ENCODE results near the gene PRMT9. TPM values are rescaled to one million over a fixed set of nuclear protein-coding genes. Genes with fewer than 3 reads are reported as not detected.

PRMT9 gene
- total RNA-seq, 1 experiment from 2014 or later, result 3.9 TPM

- DNase-seq, result no peak
- Histone ChIP-seq H3K27me3 (no peaks in the 10 kb centered on the region), H3K4me3 (no peak overlapping the region), H3K9me3 (no peaks in the 10 kb centered on the region), H3K36me3 (no peaks in the 10 kb centered on the region)
Measured at GRCh38 chr4:147693218-147693617, 9.3 kb upstream of the PRMT9 start.

GRCh38 chr4:147691820-147692219, 7.9 kb upstream of the PRMT9 start:
- no peaks in the 10 kb centered on the region for H3K27me3 ChIP-seq
- no peaks in the 10 kb centered on the region for H3K36me3 ChIP-seq
- H3K4me3 ChIP-seq, result no peak overlapping the region
- H3K9me3 ChIP-seq, result no peaks in the 10 kb centered on the region
- DNase-seq, result no peak

GRCh38 chr4:147689067-147689466, 5.1 kb upstream of the PRMT9 start:
- no peaks in the 10 kb centered on the region for H3K36me3 ChIP-seq
- no peak for DNase-seq
- H3K27me3 ChIP-seq, result no peaks in the 10 kb centered on the region
- H3K9me3 ChIP-seq, result no peaks in the 10 kb centered on the region
- no peak overlapping the region for H3K4me3 ChIP-seq

- H3K9me3 ChIP-seq, result no peaks in the 10 kb centered on the region
- H3K36me3 ChIP-seq, result peaks cover 5% of the 10 kb centered on the region; the same call in 1 of the 2 replicates
- H3K27me3 ChIP-seq, result no peaks in the 10 kb centered on the region
- DNase-seq, result no peak
- H3K4me3 ChIP-seq, result peak overlapping the region; percentile 74
Measured at GRCh38 chr4:147683188-147683591, 773 bp downstream of the PRMT9 start.

GRCh38 chr4:147682755-147683154, 1.2 kb downstream of the PRMT9 start:
- H3K36me3 ChIP-seq, result peaks cover 5% of the 10 kb centered on the region; the same call in 1 of the 2 replicates
- H3K27me3 ChIP-seq, result no peaks in the 10 kb centered on the region
- H3K4me3 ChIP-seq, result peak overlapping the region; percentile 74
- H3K9me3 ChIP-seq, result no peaks in the 10 kb centered on the region
- no peak for DNase-seq

- Histone ChIP-seq H3K27me3 (no peaks in the 10 kb centered on the region), H3K9me3 (no peaks in the 10 kb centered on the region), H3K4me3 (no peak overlapping the region), H3K36me3 (peaks cover 5% of the 10 kb centered on the region; the same call in 1 of the 2 replicates)
- no peak for DNase-seq
Measured at GRCh38 chr4:147678796-147679549, 5.0 kb downstream of the PRMT9 start.

GRCh38 chr4:147678106-147678505, 5.9 kb downstream of the PRMT9 start:
- peaks cover 5% of the 10 kb centered on the region; the same call in 1 of the 2 replicates for H3K36me3 ChIP-seq
- no peak for DNase-seq
- no peaks in the 10 kb centered on the region for H3K9me3 ChIP-seq
- H3K27me3 ChIP-seq, result no peaks in the 10 kb centered on the region
- H3K4me3 ChIP-seq, result no peak overlapping the region

GRCh38 chr4:147674496-147674895, 9.5 kb downstream of the PRMT9 start:
- Histone ChIP-seq H3K36me3 (peaks cover 7% of the 10 kb centered on the region), H3K27me3 (no peaks in the 10 kb centered on the region), H3K4me3 (no peak overlapping the region), H3K9me3 (no peaks in the 10 kb centered on the region)
- DNase-seq, result no peak

GRCh38 chr4:147674073-147674472, 9.9 kb downstream of the PRMT9 start:
- Histone ChIP-seq H3K9me3 (no peaks in the 10 kb centered on the region), H3K4me3 (no peak overlapping the region), H3K36me3 (peaks cover 7% of the 10 kb centered on the region), H3K27me3 (no peaks in the 10 kb centered on the region)
- DNase-seq, result peak; percentile 24

GRCh38 chr4:147658501-147658900, 25.5 kb downstream of the PRMT9 start:
- H3K27me3 ChIP-seq, result no peaks in the 10 kb centered on the region
- DNase-seq, result no peak
- H3K4me3 ChIP-seq, result no peak overlapping the region
- no peaks in the 10 kb centered on the region for H3K36me3 ChIP-seq
- no peaks in the 10 kb centered on the region for H3K9me3 ChIP-seq

GRCh38 chr4:147655639-147656038, 28.3 kb downstream of the PRMT9 start:
- Histone ChIP-seq H3K27me3 (no peaks in the 10 kb centered on the region), H3K4me3 (no peak overlapping the region), H3K9me3 (no peaks in the 10 kb centered on the region), H3K36me3 (no peaks in the 10 kb centered on the region)
- no peak for DNase-seq

- H3K27me3 ChIP-seq, result no peaks in the 10 kb centered on the region
- DNase-seq, result no peak
- H3K4me3 ChIP-seq, result no peak overlapping the region
- H3K9me3 ChIP-seq, result no peaks in the 10 kb centered on the region
- peaks cover 2% of the 10 kb centered on the region; the same call in 1 of the 2 replicates for H3K36me3 ChIP-seq
Measured at GRCh38 chr4:147651563-147651962, 32.4 kb downstream of the PRMT9 start.

- Histone ChIP-seq H3K27me3 (no peaks in the 10 kb centered on the region), H3K4me3 (no peak overlapping the region), H3K9me3 (no peaks in the 10 kb centered on the region), H3K36me3 (peaks cover 2% of the 10 kb centered on the region; the same call in 1 of the 2 replicates)
- no peak for DNase-seq
Measured at GRCh38 chr4:147648656-147649055, 35.3 kb downstream of the PRMT9 start.

- DNase-seq, result no peak
Measured at GRCh38 chr4:147645099-147645498, 38.9 kb downstream of the PRMT9 start.

GRCh38 chr4:147644471-147644870, 39.5 kb downstream of the PRMT9 start:
- DNase-seq, result no peak
- no peak overlapping the region for H3K4me3 ChIP-seq
- H3K27me3 ChIP-seq, result no peaks in the 10 kb centered on the region
- H3K9me3 ChIP-seq, result no peaks in the 10 kb centered on the region
- peaks cover 2% of the 10 kb centered on the region; the same call in 1 of the 2 replicates for H3K36me3 ChIP-seq

More at GRCh38 chr4:147645099-147645498, 38.9 kb downstream of the PRMT9 start:
- Histone ChIP-seq H3K9me3 (no peaks in the 10 kb centered on the region), H3K36me3 (peaks cover 2% of the 10 kb centered on the region; the same call in 1 of the 2 replicates), H3K27me3 (no peaks in the 10 kb centered on the region), H3K4me3 (no peak overlapping the region)

- no peaks in the 10 kb centered on the region for H3K9me3 ChIP-seq
- H3K4me3 ChIP-seq, result no peak overlapping the region
- H3K27me3 ChIP-seq, result no peaks in the 10 kb centered on the region
- H3K36me3 ChIP-seq, result peaks cover 2% of the 10 kb centered on the region; the same call in 1 of the 2 replicates
- DNase-seq, result no peak
Measured at GRCh38 chr4:147643616-147644015, 40.3 kb downstream of the PRMT9 start.

- no peaks in the 10 kb centered on the region for H3K9me3 ChIP-seq
- H3K4me3 ChIP-seq, result no peak overlapping the region
- peaks cover 15% of the 10 kb centered on the region for H3K36me3 ChIP-seq
- DNase-seq, result no peak
- no peaks in the 10 kb centered on the region for H3K27me3 ChIP-seq
Measured at GRCh38 chr4:147640331-147640730, 43.6 kb downstream of the PRMT9 start.

GRCh38 chr4:147639388-147639787, 44.6 kb downstream of the PRMT9 start:
- no peak for DNase-seq
- peaks cover 21% of the 10 kb centered on the region for H3K36me3 ChIP-seq
- no peaks in the 10 kb centered on the region for H3K9me3 ChIP-seq
- H3K27me3 ChIP-seq, result no peaks in the 10 kb centered on the region
- H3K4me3 ChIP-seq, result no peak overlapping the region

Measured in MG63 (cell line).